Suprapubic skin (tissue), 4 donors: ENCODE data around the gene STARD13. TPM values are rescaled to one million over a fixed set of nuclear protein-coding genes. Genes with fewer than 3 reads are reported as not detected.

Source experiments
- DNase-seq, 2 donors: peaks; one replicate each; pipeline ENCODE4 v3.0.0-alpha.2; 2019; ENCODE audit warnings: low spot score in 2 of 2
- H3K27ac ChIP-seq: fragments of 200-600 bp; sonication (generic); one replicate; pipeline ENCODE4 v1.5.1; 2019
- H3K27me3 ChIP-seq: fragments of 200-600 bp; sonication (generic); one replicate; pipeline ENCODE4 v1.5.1; 2019
- H3K36me3 ChIP-seq: fragments of 200-600 bp; sonication (generic); one replicate; pipeline ENCODE4 v1.5.1; 2019
- H3K4me1 ChIP-seq: fragments of 200-600 bp; sonication (generic); one replicate; pipeline ENCODE4 v1.5.1; 2019
- H3K4me3 ChIP-seq: fragments of 200-600 bp; sonication (generic); one replicate; pipeline ENCODE4 v1.5.1; 2019; ENCODE audit warnings: mild to moderate bottlenecking
- H3K9me3 ChIP-seq: fragments of 200-600 bp; sonication (generic); one replicate; pipeline ENCODE4 v1.5.1; 2019
- CTCF ChIP-seq, 2 donors: fragments of 200-600 bp in 1 of 2; fragments of 450-650 bp in 1 of 2; sonication (generic) in 1 of 2; IDR thresholded peaks; one replicate each; pipeline ENCODE4 v1.5.1; 2016 to 2019; ENCODE audit warnings: antibody characterized with exemption in 2 of 2, mild to moderate bottlenecking in 1 of 2, moderate library complexity in 1 of 2
- EP300 ChIP-seq: sonication (generic); formaldehyde crosslinking; IDR thresholded peaks from one replicate; pipeline ENCODE4 v1.6.1; 2017; ENCODE audit warnings: antibody characterized with exemption
- POLR2A ChIP-seq, 2 donors: fragments of 450-650 bp; IDR thresholded peaks; one replicate each; pipeline ENCODE4 v1.6.1; 2017; ENCODE audit warnings: antibody characterized with exemption in 2 of 2, mild to moderate bottlenecking in 2 of 2, moderate library complexity in 2 of 2
- POLR2AphosphoS5 ChIP-seq, 3 donors: sonication (generic); formaldehyde crosslinking; IDR thresholded peaks; one replicate each; pipeline ENCODE4 v1.6.1; 2017; ENCODE audit warnings: antibody characterized with exemption in 3 of 3
- WGBS: methylation state at CpG from one replicate; pipeline ENCODE4 v1.1.5; 2018; 5-methylcytosine and 5-hydroxymethylcytosine counted together
- total RNA-seq, 4 donors: library from RNA; depleted of rRNA; stranded (reverse); fragments of >200 nt; gene quantifications; one replicate each; pipeline ENCODE4 v1.1.0, GENCODE V29; 2016

STARD13 gene
- total RNA-seq, 4 donors from 2014 or later: 7.9 to 31.4 (median 15.9) TPM

DNA sequence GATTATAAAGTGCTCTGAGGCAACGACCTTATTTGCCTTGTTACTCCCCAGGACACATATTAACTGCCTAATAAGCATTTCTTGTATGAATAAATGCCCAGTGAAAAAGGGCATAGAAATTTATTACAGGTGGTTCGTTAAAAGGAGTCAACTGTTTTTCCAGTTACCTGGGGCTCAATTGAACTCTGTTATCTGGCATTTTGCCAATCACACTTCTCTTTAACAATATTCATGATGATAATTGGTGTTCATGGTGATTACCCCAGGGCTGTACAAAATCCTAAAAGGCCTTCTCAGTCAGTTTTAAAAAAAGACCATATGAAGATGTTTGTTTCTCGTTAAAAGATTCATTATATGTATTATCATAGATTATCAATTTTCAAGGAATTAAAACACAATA is 212.2 kb downstream of the STARD13 start:
- no peak for TF ChIP-seq CTCF (IDR thresholded peaks at IDR 0.05)
- TF ChIP-seq POLR2AphosphoS5 (IDR thresholded peaks at IDR 0.05): no peak
- no peak for TF ChIP-seq EP300
- no peak for TF ChIP-seq POLR2A (IDR thresholded peaks at IDR 0.05)
- Histone ChIP-seq H3K36me3 (no peaks in the 10 kb centered on the region), H3K4me3 (no peak overlapping the region), H3K9me3 (no peaks in the 10 kb centered on the region), H3K27ac (no peak overlapping the region), H3K27me3 (no peaks in the 10 kb centered on the region), H3K4me1 (no peaks in the 10 kb centered on the region)
- no peak for DNase-seq
- 71% methylated on average over 3 of the region's 3 CpGs for WGBS

GRCh38 chr13:33072759-33073158 is 212.8 kb downstream of the STARD13 start:
- Histone ChIP-seq H3K4me1 (no peaks in the 10 kb centered on the region), H3K27me3 (no peaks in the 10 kb centered on the region)
- WGBS: 96% methylated on average over 1 of the region's 1 CpG

DNA sequence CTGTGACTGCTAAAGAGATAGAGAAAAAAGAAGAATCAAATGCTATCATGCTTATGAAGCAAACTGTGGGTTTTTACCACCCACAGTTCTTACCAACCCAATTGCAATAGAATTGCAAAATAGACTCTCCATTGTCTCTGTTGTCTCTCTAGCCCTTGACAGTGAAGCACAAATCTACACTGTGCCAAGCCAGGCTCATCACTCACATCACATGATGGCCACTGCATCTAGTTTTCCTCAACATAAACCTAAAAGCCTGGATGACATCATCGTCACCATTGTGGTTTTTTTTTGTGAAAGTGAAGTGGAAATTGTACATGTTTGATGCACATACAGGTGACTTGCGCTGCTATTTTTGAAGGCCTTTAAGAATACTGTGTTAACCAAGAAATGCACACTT is 213.3 kb downstream of the STARD13 start:
- H3K27me3 ChIP-seq: no peaks in the 10 kb centered on the region
- H3K27ac ChIP-seq: no peak overlapping the region
- H3K4me3 ChIP-seq: no peak overlapping the region
- H3K4me1 ChIP-seq: no peaks in the 10 kb centered on the region
- TF ChIP-seq POLR2AphosphoS5 (IDR thresholded peaks at IDR 0.05) (no peak), EP300 (no peak), CTCF (IDR thresholded peaks at IDR 0.05) (no peak), POLR2A (IDR thresholded peaks at IDR 0.05) (no peak)
- no peaks in the 10 kb centered on the region for H3K9me3 ChIP-seq
- no peak for DNase-seq
- WGBS: 93% methylated on average over 2 of the region's 2 CpGs
- H3K36me3 ChIP-seq: no peaks in the 10 kb centered on the region

More at GRCh38 chr13:33072759-33073158, 212.8 kb downstream of the STARD13 start:
- no peak for DNase-seq
- Histone ChIP-seq H3K27ac (no peak overlapping the region), H3K4me3 (no peak overlapping the region), H3K9me3 (no peaks in the 10 kb centered on the region), H3K36me3 (no peaks in the 10 kb centered on the region)
- no peak for TF ChIP-seq CTCF (IDR thresholded peaks at IDR 0.05)
- TF ChIP-seq POLR2A (IDR thresholded peaks at IDR 0.05): no peak
- TF ChIP-seq POLR2AphosphoS5 (IDR thresholded peaks at IDR 0.05): no peak
- TF ChIP-seq EP300: no peak

GRCh38 chr13:33070713-33071112 is 214.8 kb downstream of the STARD13 start:
- Histone ChIP-seq H3K9me3 (no peaks in the 10 kb centered on the region), H3K4me3 (no peak overlapping the region), H3K4me1 (no peaks in the 10 kb centered on the region), H3K27ac (no peak overlapping the region), H3K36me3 (no peaks in the 10 kb centered on the region), H3K27me3 (no peaks in the 10 kb centered on the region)
- TF ChIP-seq POLR2A (IDR thresholded peaks at IDR 0.05) (no peak), CTCF (IDR thresholded peaks at IDR 0.05) (no peak), EP300 (no peak), POLR2AphosphoS5 (IDR thresholded peaks at IDR 0.05) (no peak)
- DNase-seq: no peak
- 71% methylated on average over 2 of the region's 2 CpGs for WGBS

GRCh38 chr13:33069365-33069764 is 216.2 kb downstream of the STARD13 start:
- H3K27me3 ChIP-seq: no peaks in the 10 kb centered on the region
- 84% methylated on average over 2 of the region's 2 CpGs for WGBS
- H3K9me3 ChIP-seq: no peaks in the 10 kb centered on the region
- H3K36me3 ChIP-seq: no peaks in the 10 kb centered on the region
- H3K4me3 ChIP-seq: no peak overlapping the region
- no peak overlapping the region for H3K27ac ChIP-seq
- H3K4me1 ChIP-seq: no peaks in the 10 kb centered on the region
- DNase-seq: no peak
- no peak for TF ChIP-seq POLR2A (IDR thresholded peaks at IDR 0.05)
- no peak for TF ChIP-seq POLR2AphosphoS5 (IDR thresholded peaks at IDR 0.05)
- TF ChIP-seq CTCF (IDR thresholded peaks at IDR 0.05): no peak
